Stimulated activated CD8-positive, alpha-beta memory T cell treated with anti-CD3 and anti-CD28 coated beads, Interleukin-4, amount 100 ng/mL, for 1 hour (primary cell): ENCODE data around the gene TRRAP.

Source experiments
- DNase-seq, 2 donors: peaks; one replicate each; pipeline ENCODE4 v3.0.0-alpha.2; 2020; ENCODE audit warnings: low read depth in 2 of 2, low spot score in 1 of 2

The TRRAP gene

GRCh38 chr7:99046722-99047121 is 168.4 kb downstream of the TRRAP start:
- no peak for DNase-seq

GRCh38 chr7:99047526-99048077 is 169.3 kb downstream of the TRRAP start:
- no peak for DNase-seq

- no peak for DNase-seq
Measured at GRCh38 chr7:99050971-99051370, 172.6 kb downstream of the TRRAP start.

- DNase-seq: no peak
Measured at GRCh38 chr7:99054781-99055180, 176.4 kb downstream of the TRRAP start.

GRCh38 chr7:99061001-99061776 is 182.9 kb downstream of the TRRAP start:
- DNase-seq: no peak
